CD14-positive monocyte (primary cell): ENCODE data around the gene SLK. TPM values are rescaled to one million over a fixed set of nuclear protein-coding genes. Genes with fewer than 3 reads are reported as not detected.

ENCODE experiments used
- DNase-seq, 3 donors: peaks; one replicate each; pipeline ENCODE4 v3.0.0-alpha.2; 2011 to 2022
- H2AFZ ChIP-seq: 2 replicates; pipeline ENCODE4 v1.6.0; 2012; ENCODE audit warnings: mild to moderate bottlenecking, low read depth, low read length, inconsistent platforms; ENCODE audit not compliant: insufficient read depth, poor library complexity, severe bottlenecking
- H3K27ac ChIP-seq, 2 donors: 1 replicate in 1 of 2; 2 replicates in 1 of 2; pipeline ENCODE4 v1.5.1; 2012 to 2013; ENCODE audit warnings: low read length in 2 of 2, control low read depth in 1 of 2, inconsistent platforms in 1 of 2, low read depth in 1 of 2, mild to moderate bottlenecking in 1 of 2
- H3K27me3 ChIP-seq, 2 donors: one replicate each; pipeline versions ENCODE4 v1.6.0 to v1.6.1; 2011 to 2013; ENCODE audit warnings: low read length in 2 of 2; ENCODE audit not compliant: control insufficient read depth in 2 of 2, insufficient read depth in 2 of 2
- H3K36me3 ChIP-seq, 2 donors: replicated peaks in 1 of 2; 1 replicate in 1 of 2; 2 replicates in 1 of 2; pipeline versions ENCODE4 v1.5.1 to v1.6.1; 2012 to 2013; ENCODE audit warnings: low read length in 2 of 2, control low read depth in 1 of 2, inconsistent platforms in 1 of 2, mild to moderate bottlenecking in 1 of 2; ENCODE audit not compliant: insufficient read depth in 2 of 2, control insufficient read depth in 1 of 2
- H3K4me1 ChIP-seq, 2 donors: 1 replicate in 1 of 2; 2 replicates in 1 of 2; pipeline versions ENCODE4 v1.5.1 to v1.6.1; 2012 to 2013; ENCODE audit warnings: low read length in 2 of 2, control low read depth in 1 of 2, inconsistent platforms in 1 of 2, mild to moderate bottlenecking in 1 of 2, moderate library complexity in 1 of 2; ENCODE audit not compliant: insufficient read depth in 2 of 2, control insufficient read depth in 1 of 2
- H3K4me2 ChIP-seq: replicated peaks from 2 replicates; pipeline ENCODE3; 2012; ENCODE audit warnings: low read length, moderate library complexity, mild to moderate bottlenecking; ENCODE audit not compliant: poor library complexity, severe bottlenecking; ENCODE audit errors: extremely low read depth
- H3K4me3 ChIP-seq, 3 experiments: fragments of 200-600 bp in 1 of 3; sonication (generic) in 1 of 3; replicated peaks in 1 of 3; 1 replicate in 2 of 3; 2 replicates in 1 of 3; pipeline ENCODE4 v1.5.1; 2011 to 2013; ENCODE audit warnings: low read length in 3 of 3, mild to moderate bottlenecking in 3 of 3, control low read depth in 2 of 3, low read depth in 2 of 3, inconsistent platforms in 1 of 3, moderate library complexity in 1 of 3
- H3K79me2 ChIP-seq: 2 replicates; pipeline ENCODE4 v1.6.0; 2012; ENCODE audit warnings: mild to moderate bottlenecking, control low read depth, inconsistent platforms, low read length, moderate library complexity; ENCODE audit not compliant: insufficient read depth
- H3K9ac ChIP-seq: 2 replicates; pipeline ENCODE4 v1.6.0; 2017; ENCODE audit warnings: low read length, mild to moderate bottlenecking; ENCODE audit not compliant: insufficient read depth, poor library complexity, severe bottlenecking
- H3K9me3 ChIP-seq, 2 donors: replicated peaks in 1 of 2; 1 replicate in 1 of 2; 2 replicates in 1 of 2; pipeline versions ENCODE4 v1.5.1 to v1.6.1; 2012 to 2013; ENCODE audit warnings: low read length in 2 of 2, control low read depth in 1 of 2; ENCODE audit not compliant: control insufficient read depth in 1 of 2, insufficient read depth in 1 of 2
- H4K20me1 ChIP-seq: 2 replicates; pipeline ENCODE4 v1.6.0; 2012; ENCODE audit warnings: mild to moderate bottlenecking, low read length, control low read depth, moderate library complexity; ENCODE audit not compliant: insufficient read depth
- H3K27ac Mint-ChIP-seq, 7 donors: one replicate each; pipeline ENCODE4 v1.8.0; 2020; ENCODE audit warnings: mild to moderate bottlenecking in 7 of 7, mixed read lengths in 7 of 7, moderate library complexity in 6 of 7, inconsistent platforms in 2 of 7
- H3K27me3 Mint-ChIP-seq, 3 donors: one replicate each; pipeline ENCODE4 v1.8.0; 2021 to 2022; ENCODE audit warnings: low read depth in 3 of 3, mild to moderate bottlenecking in 3 of 3, mixed read lengths in 3 of 3, moderate library complexity in 3 of 3, inconsistent platforms in 1 of 3
- H3K36me3 Mint-ChIP-seq, 2 donors: one replicate each; pipeline ENCODE4 v1.8.0; 2020; ENCODE audit warnings: mixed read lengths in 2 of 2, inconsistent platforms in 1 of 2, mild to moderate bottlenecking in 1 of 2
- H3K4me1 Mint-ChIP-seq: one replicate; pipeline ENCODE4 v1.8.0; 2020; ENCODE audit warnings: mild to moderate bottlenecking, mixed read lengths
- H3K4me3 Mint-ChIP-seq, 2 donors: one replicate each; pipeline ENCODE4 v1.8.0; 2020; ENCODE audit warnings: mild to moderate bottlenecking in 2 of 2, mixed read lengths in 2 of 2, moderate library complexity in 1 of 2
- H3K9me3 Mint-ChIP-seq, 7 donors: one replicate each; pipeline ENCODE4 v1.8.0; 2020 to 2022; ENCODE audit warnings: mixed read lengths in 7 of 7, mild to moderate bottlenecking in 6 of 7, moderate library complexity in 6 of 7, inconsistent platforms in 2 of 7
- CTCF ChIP-seq: fragments of 200-600 bp; IDR thresholded peaks from one replicate; pipeline ENCODE4 v1.8.0; 2022; ENCODE audit warnings: antibody characterized with exemption, mild to moderate bottlenecking
- WGBS: methylation state at CpG from one replicate; pipeline ENCODE4 v1.1.5; 2013; ENCODE audit warnings: missing lambda C conversion rate; ENCODE audit not compliant: insufficient coverage; 5-methylcytosine and 5-hydroxymethylcytosine counted together
- intact Hi-C, 2 donors: fragments of 100-400 bp; cut with micrococcal nuclease; formaldehyde crosslinking; loops; one replicate each; pipeline versions ENCODE4 v1.15.0 to v1.15.1; 2023
- polyA plus RNA-seq, 3 donors: library from polyadenylated mRNA; depleted of rRNA in 1 of 3; unstranded in 2 of 3; stranded (reverse) in 1 of 3; fragments of 300-500 nt in 2 of 3; fragments of >200 nt in 1 of 3; fragmentation: Illumina TruSeq in 2 of 3; gene quantifications; 1 replicate in 2 of 3; 2 replicates in 1 of 3; pipeline ENCODE4 v1.2.3, GENCODE V29; 2012 to 2021

Gene SLK
- polyA plus RNA-seq, 3 donors, result 2.9 to 6.5 (median 4.4) TPM

DNA sequence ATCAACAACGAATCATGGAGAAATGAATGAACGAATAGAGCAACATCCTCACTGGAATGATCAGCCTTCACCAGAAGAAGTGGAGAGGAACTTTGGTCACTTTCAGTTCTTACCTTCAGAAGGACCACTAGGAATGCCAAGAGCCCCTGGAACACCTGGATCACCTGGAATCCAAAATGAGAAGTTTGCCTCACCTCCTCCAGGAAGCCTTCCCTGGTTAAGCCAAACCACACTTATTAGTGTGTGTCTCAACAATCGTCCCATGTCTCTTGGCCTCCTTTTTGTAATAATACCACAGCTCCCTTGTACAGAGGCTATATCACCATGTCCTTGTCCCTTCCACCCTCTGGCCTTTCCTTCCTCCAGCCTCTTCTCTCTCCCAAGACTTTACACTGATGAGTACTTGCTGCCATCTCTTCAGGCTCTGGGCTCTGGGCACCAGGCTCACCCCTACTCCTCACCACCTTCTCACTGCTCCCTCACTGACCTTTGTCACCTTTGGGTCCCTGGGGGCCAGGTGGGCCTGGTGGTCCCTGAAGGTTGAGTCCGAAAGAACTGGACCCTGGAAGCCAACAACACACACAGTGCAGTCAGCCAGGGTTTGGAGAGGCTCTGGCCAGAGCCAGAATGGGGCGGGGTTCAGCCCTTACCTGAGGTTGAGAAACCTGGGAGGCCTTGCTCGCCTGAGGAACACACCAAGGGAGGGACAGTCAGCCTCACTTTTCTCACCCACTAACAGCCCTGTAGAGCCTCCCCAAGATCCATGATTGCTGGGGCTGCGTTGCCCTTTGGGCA lies 72.2 kb downstream of the SLK start:
- WGBS, result 95% methylated on average over 6 of the region's 7 CpGs
- DNase-seq, result no peak
- peak overlapping the region in 2 of 7 donors; percentile 20 to 52 for H3K27ac Mint-ChIP-seq
- no peak for TF ChIP-seq CTCF
- H2AFZ ChIP-seq, result no peak overlapping the region
- no peaks in the 10 kb centered on the region for H3K4me1 Mint-ChIP-seq
- H3K79me2 ChIP-seq, result no peaks in the 10 kb centered on the region
- H3K27me3 ChIP-seq, result no peaks in the 10 kb centered on the region
- H3K27me3 Mint-ChIP-seq, result peaks cover 3 to 5% (median 4%) of the 10 kb centered on the region in 3 donors
- H3K4me3 ChIP-seq, result no peak overlapping the region
- no peaks in the 10 kb centered on the region for H3K36me3 ChIP-seq
- no peaks in the 10 kb centered on the region for H4K20me1 ChIP-seq
- H3K4me1 ChIP-seq, result no peaks in the 10 kb centered on the region
- H3K36me3 Mint-ChIP-seq, result no peaks in the 10 kb centered on the region
- H3K9me3 ChIP-seq, result no peaks in the 10 kb centered on the region
- H3K4me2 ChIP-seq, result no peak overlapping the region
- H3K27ac ChIP-seq, result no peak overlapping the region
- H3K4me3 Mint-ChIP-seq, result no peak overlapping the region
- H3K9me3 Mint-ChIP-seq, result no peaks in the 10 kb centered on the region
- intact Hi-C loops, result no loop called here
- no peak overlapping the region for H3K9ac ChIP-seq

- Histone ChIP-seq H3K27ac (no peak overlapping the region), H3K9me3 (no peaks in the 10 kb centered on the region), H3K36me3 (no peaks in the 10 kb centered on the region), H3K4me1 (no peaks in the 10 kb centered on the region), H2AFZ (no peak overlapping the region), H3K27me3 (no peaks in the 10 kb centered on the region), H3K79me2 (no peaks in the 10 kb centered on the region), H4K20me1 (no peaks in the 10 kb centered on the region), H3K9ac (no peak overlapping the region), H3K4me2 (no peak overlapping the region), H3K4me3 (no peak overlapping the region)
- intact Hi-C loops, result no loop called here
- 70% methylated on average over 5 of the region's 6 CpGs for WGBS
- TF ChIP-seq CTCF, result no peak
- H3K4me3 Mint-ChIP-seq, result no peak overlapping the region
- H3K9me3 Mint-ChIP-seq, result no peaks in the 10 kb centered on the region
- no peak for DNase-seq
- no peaks in the 10 kb centered on the region for H3K36me3 Mint-ChIP-seq
- no peaks in the 10 kb centered on the region for H3K4me1 Mint-ChIP-seq
- peaks cover 3 to 5% (median 4%) of the 10 kb centered on the region in 3 donors for H3K27me3 Mint-ChIP-seq
- H3K27ac Mint-ChIP-seq, result no peak overlapping the region
Observed at GRCh38 chr10:104040382-104040781, 73.4 kb downstream of the SLK start.
